ENCODE measurements around the gene MAST3.
A peak's percentile ranks its signal among the peaks of the same experiment; 100 is the strongest.

The MAST3 gene

GRCh38 chr19:18173572-18174288 is 76.2 kb downstream of the MAST3 start, which contains the start of gene IFI30:
Gene IFI30, plus strand, starts transcription at chr19:18173813. Its CDS starts 29 bp downstream, at chr19:18173842.
- peak; percentile 86 for DNase-seq (ENCODE audit: low spot score)

GRCh38 chr19:18174983-18175382 is 77.4 kb downstream of the MAST3 start:
- DNase-seq (ENCODE audit: low spot score), result no peak

More at GRCh38 chr19:18173572-18174288, 76.2 kb downstream of the MAST3 start, which contains the start of gene IFI30:
- TF ChIP-seq CTCF (IDR thresholded peaks at IDR 0.05; ENCODE audit: extremely low read depth, missing control alignments), result no peak

GRCh38 chr19:18176367-18177310 is 79.1 kb downstream of the MAST3 start:
- no peak for DNase-seq (ENCODE audit: low spot score)
- TF ChIP-seq CTCF (IDR thresholded peaks at IDR 0.05; ENCODE audit: extremely low read depth, missing control alignments), result no peak

More at GRCh38 chr19:18174983-18175382, 77.4 kb downstream of the MAST3 start:
- no peak for TF ChIP-seq CTCF (IDR thresholded peaks at IDR 0.05; ENCODE audit: extremely low read depth, missing control alignments)

- DNase-seq (ENCODE audit: low spot score), result no peak
- TF ChIP-seq CTCF (IDR thresholded peaks at IDR 0.05; ENCODE audit: extremely low read depth, missing control alignments), result no peak
Measured at GRCh38 chr19:18179957-18180356, 82.4 kb downstream of the MAST3 start.

GRCh38 chr19:18183529-18183928 is 86.0 kb downstream of the MAST3 start:
- TF ChIP-seq CTCF (IDR thresholded peaks at IDR 0.05; ENCODE audit: extremely low read depth, missing control alignments), result no peak

GRCh38 chr19:18185538-18185937 is 88.0 kb downstream of the MAST3 start:
- TF ChIP-seq CTCF (IDR thresholded peaks at IDR 0.05; ENCODE audit: extremely low read depth, missing control alignments), result no peak
- DNase-seq (ENCODE audit: low spot score), result no peak

More at GRCh38 chr19:18183529-18183928, 86.0 kb downstream of the MAST3 start:
- DNase-seq (ENCODE audit: low spot score), result no peak

GRCh38 chr19:18190278-18190677 is 92.7 kb downstream of the MAST3 start:
- no peak for DNase-seq (ENCODE audit: low spot score)
- no peak for TF ChIP-seq CTCF (IDR thresholded peaks at IDR 0.05; ENCODE audit: extremely low read depth, missing control alignments)
